GM12864 (cell line): ENCODE data around the gene TBX10.

Experiments
- DNase-seq: peaks from one replicate; pipeline ENCODE4 v3.0.0-alpha.2; 2011; ENCODE audit warnings: low read depth
- H3K4me3 ChIP-seq: 2 replicates; pipeline ENCODE4 v1.5.1; 2011; ENCODE audit warnings: mild to moderate bottlenecking, low read depth, low read length, control low read depth
- TF ChIP-seq, protein P1 (sequence below): IDR thresholded peaks from 2 replicates; pipeline ENCODE4 v1.5.1; 2011; ENCODE audit warnings: low read depth, mild to moderate bottlenecking, moderate library complexity, low read length, control low read depth, inconsistent platforms; ENCODE audit errors: missing control alignments

The TBX10 gene

DNA sequence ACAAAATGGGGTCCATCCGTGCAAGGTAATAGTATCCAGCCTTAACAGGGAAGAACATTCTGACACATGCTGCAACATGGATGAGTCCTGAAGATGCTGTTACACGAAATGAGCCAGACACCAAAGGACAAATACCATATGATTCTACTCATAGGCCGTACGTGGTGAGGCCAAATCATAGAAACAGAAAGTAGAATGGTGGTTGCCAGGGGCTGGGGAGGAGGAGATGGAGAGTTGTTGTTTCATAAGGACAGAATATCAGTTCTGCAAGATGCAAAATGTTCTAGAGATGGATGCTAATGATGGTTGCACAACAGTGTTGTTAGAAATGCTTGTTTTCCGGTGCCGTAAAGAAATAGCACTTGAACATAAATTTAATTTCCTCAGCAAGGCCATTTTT lies 2.6 kb downstream of the TBX10 start:
- H3K4me3 ChIP-seq: no peak overlapping the region
- TF ChIP-seq, protein P1, sequence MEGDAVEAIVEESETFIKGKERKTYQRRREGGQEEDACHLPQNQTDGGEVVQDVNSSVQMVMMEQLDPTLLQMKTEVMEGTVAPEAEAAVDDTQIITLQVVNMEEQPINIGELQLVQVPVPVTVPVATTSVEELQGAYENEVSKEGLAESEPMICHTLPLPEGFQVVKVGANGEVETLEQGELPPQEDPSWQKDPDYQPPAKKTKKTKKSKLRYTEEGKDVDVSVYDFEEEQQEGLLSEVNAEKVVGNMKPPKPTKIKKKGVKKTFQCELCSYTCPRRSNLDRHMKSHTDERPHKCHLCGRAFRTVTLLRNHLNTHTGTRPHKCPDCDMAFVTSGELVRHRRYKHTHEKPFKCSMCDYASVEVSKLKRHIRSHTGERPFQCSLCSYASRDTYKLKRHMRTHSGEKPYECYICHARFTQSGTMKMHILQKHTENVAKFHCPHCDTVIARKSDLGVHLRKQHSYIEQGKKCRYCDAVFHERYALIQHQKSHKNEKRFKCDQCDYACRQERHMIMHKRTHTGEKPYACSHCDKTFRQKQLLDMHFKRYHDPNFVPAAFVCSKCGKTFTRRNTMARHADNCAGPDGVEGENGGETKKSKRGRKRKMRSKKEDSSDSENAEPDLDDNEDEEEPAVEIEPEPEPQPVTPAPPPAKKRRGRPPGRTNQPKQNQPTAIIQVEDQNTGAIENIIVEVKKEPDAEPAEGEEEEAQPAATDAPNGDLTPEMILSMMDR: no peak
- DNase-seq: no peak

GRCh38 chr11:67635231-67635521 lies 4.4 kb downstream of the TBX10 start:
- DNase-seq: no peak
- TF ChIP-seq, protein P1: no peak

GRCh38 chr11:67634366-67635230 lies 5.0 kb downstream of the TBX10 start:
- H3K4me3 ChIP-seq: no peak overlapping the region
- TF ChIP-seq, protein P1: no peak
- no peak for DNase-seq

More at GRCh38 chr11:67635231-67635521, 4.4 kb downstream of the TBX10 start:
- no peak overlapping the region for H3K4me3 ChIP-seq

DNA sequence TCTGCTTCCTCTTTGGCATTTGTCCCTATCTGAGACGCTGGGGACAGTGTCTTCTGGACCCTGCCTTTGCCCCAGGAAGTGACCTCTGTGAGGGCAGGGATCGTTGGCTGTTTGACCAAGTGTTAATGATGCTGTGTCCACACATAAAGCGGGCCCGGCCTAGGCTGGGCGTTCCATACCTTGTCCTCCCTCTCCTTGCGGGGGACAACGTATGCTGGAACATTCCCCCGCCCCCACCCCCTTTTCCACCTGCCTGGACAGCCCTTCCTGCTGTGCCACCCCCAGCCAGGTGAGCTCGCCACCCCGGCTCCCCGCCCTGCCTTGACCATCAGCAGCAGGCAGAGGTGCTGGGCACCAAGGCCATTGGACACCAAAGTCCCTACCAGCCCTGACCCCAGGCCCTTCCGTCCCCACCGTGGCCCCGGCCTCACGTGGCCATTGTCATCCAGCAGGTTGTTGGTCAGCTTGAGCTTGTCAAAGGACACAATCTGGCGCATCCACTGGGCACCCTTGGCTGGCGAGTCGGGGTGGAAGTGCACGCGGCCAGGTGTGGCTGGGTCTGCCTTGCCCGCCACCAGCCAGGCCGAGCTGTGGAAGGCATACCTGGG lies 5.7 kb downstream of the TBX10 start:
- TF ChIP-seq, protein P1: no peak
- no peak for DNase-seq
- H3K4me3 ChIP-seq: no peak overlapping the region

DNA sequence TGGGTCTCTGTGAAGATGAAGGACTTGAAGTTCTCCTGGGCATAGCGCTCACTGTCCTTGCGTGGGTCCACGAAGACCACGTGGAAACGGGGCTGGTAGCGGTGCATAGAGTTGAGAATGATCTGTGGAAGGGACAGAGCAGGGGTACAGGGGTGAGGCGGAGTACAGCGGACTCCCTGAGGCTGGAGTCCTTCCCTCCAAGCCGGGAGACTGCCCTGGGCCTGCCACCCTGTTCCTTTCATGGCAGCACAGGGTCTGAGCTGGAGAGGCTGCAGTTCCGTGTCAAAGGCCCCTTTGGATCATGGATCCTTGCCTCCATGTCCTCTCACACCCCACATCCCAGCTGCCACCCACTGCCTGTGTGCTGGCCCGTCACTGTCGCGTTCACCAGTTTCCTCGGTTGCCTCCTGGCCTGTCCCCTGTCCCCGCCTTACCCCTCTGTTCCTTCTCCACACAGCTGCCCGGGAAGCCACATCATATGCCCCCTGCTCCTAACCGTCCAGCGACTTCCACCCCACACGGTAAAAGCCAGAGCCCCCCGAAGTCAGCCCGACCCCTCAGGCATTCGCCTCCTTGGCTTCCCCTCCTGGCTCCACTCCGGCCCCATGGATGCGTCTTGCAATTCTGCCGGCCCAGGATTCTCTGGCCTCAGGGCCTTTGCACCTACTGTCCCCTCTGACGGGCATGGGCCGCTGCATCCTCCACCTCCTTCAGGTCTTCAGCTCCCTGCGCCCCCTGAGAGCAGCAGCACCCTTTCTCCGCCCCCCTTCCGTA lies 6.4 kb downstream of the TBX10 start:
- no peak overlapping the region for H3K4me3 ChIP-seq
- no peak for DNase-seq
- TF ChIP-seq, protein P1: no peak

GRCh38 chr11:67632175-67632981 lies 7.2 kb downstream of the TBX10 start:
- TF ChIP-seq, protein P1: no peak
- no peak overlapping the region for H3K4me3 ChIP-seq
- DNase-seq: no peak
